ENCODE measurements around the gene ANKRD63.

GRCh38 chr15:40250304-40250656 is 32.6 kb downstream of the ANKRD63 start:
- no peak for TF ChIP-seq POLR2A (IDR thresholded peaks at IDR 0.05; ENCODE audit: control extremely low read depth in 1 of 2, low read depth in 2 of 2, low read length in 2 of 2)
- no peak for TF ChIP-seq SUZ12 (IDR thresholded peaks at IDR 0.05; ENCODE audit: low read length)
- no peak for TF ChIP-seq CTCF (IDR thresholded peaks at IDR 0.05; ENCODE audit: control extremely low read depth in 1 of 3, insufficient read depth in 1 of 3, low read depth in 1 of 3, low read length in 3 of 3)
- TF ChIP-seq BACH1 (IDR thresholded peaks at IDR 0.05; ENCODE audit: low read length) = no peak
- no peak for TF ChIP-seq EZH2 (IDR thresholded peaks at IDR 0.05; ENCODE audit: low read depth, low read length, severe bottlenecking)
- TF ChIP-seq TAF1 (IDR thresholded peaks at IDR 0.05; ENCODE audit: low read depth, low read length) = no peak
- no peak for TF ChIP-seq YY1 (IDR thresholded peaks at IDR 0.05; ENCODE audit: low read depth, low read length)
- TF ChIP-seq POLR2AphosphoS5 (IDR thresholded peaks at IDR 0.05; ENCODE audit: low read depth, low read length) = no peak
- TF ChIP-seq ATF3 (IDR thresholded peaks at IDR 0.05; ENCODE audit: insufficient read depth, low read depth, low read length) = no peak

All from H1 (cell line).